Fibroblast of skin of scalp (primary cell): Measurements from ENCODE around the gene VRK2. TPM values are rescaled to one million over a fixed set of nuclear protein-coding genes. Genes with fewer than 3 reads are reported as not detected.

Experiments
- DNase-seq: peaks from one replicate; pipeline ENCODE4 v3.0.0-alpha.2; 2013
- polyA plus RNA-seq, 2 experiments: library from polyadenylated mRNA; unstranded; fragments of 120-200 nt; gene quantifications; one replicate each; pipeline ENCODE4 v1.2.1, GENCODE V29; 2013; ENCODE audit not compliant: insufficient read length in 2 of 2

The VRK2 gene
- polyA plus RNA-seq (2013, experiment 1 of 2; ENCODE audit: insufficient read length), result 12.7 TPM
- polyA plus RNA-seq (2013, experiment 2 of 2; ENCODE audit: insufficient read length), result 14.9 TPM

GRCh38 chr2:58046585-58047372 lies at the start of gene VRK2:
TSS of gene VRK2 (plus strand) at chr2:58046806. CDS start at chr2:58048832, 2,026 bp downstream.
- DNase-seq, result peak; percentile 89

GRCh38 chr2:58006256-58006951 lies 40.2 kb upstream of the VRK2 start:
- DNase-seq, result peak; percentile 41

- no peak for DNase-seq
These were observed 39.7 kb upstream of the VRK2 start for GRCh38 chr2:58006952-58007284.

- DNase-seq, result no peak
These were observed 36.0 kb upstream of the VRK2 start for GRCh38 chr2:58010599-58010998.

GRCh38 chr2:58019229-58019628 lies 27.4 kb upstream of the VRK2 start:
- no peak for DNase-seq

GRCh38 chr2:58025150-58025933 lies 21.3 kb upstream of the VRK2 start:
- no peak for DNase-seq

- DNase-seq, result no peak
These were observed 19.6 kb upstream of the VRK2 start for GRCh38 chr2:58027029-58027428.

GRCh38 chr2:58030771-58031170 lies 15.8 kb upstream of the VRK2 start:
- peak; percentile 14 for DNase-seq

- peak; percentile 30 for DNase-seq
These were observed 14.4 kb upstream of the VRK2 start for GRCh38 chr2:58032016-58032763.

- DNase-seq, result peak; percentile 1
These were observed 13.9 kb upstream of the VRK2 start for GRCh38 chr2:58032764-58033080.

GRCh38 chr2:58033530-58033929 lies 13.1 kb upstream of the VRK2 start:
- DNase-seq, result no peak

- no peak for DNase-seq
These were observed 11.3 kb upstream of the VRK2 start for GRCh38 chr2:58035352-58035751.

GRCh38 chr2:58039170-58039611 lies 7.4 kb upstream of the VRK2 start:
- peak; percentile 44 for DNase-seq

- DNase-seq, result peak; percentile 60
These were observed 4.1 kb upstream of the VRK2 start for GRCh38 chr2:58042486-58042970.

- DNase-seq, result no peak
These were observed 2.5 kb upstream of the VRK2 start for GRCh38 chr2:58044145-58044544.

- no peak for DNase-seq
These were observed 849 bp upstream of the VRK2 start for GRCh38 chr2:58045580-58046334.

- DNase-seq, result no peak
These were observed 346 bp upstream of the VRK2 start for GRCh38 chr2:58046335-58046584.

- DNase-seq, result no peak
These were observed 848 bp downstream of the VRK2 start for GRCh38 chr2:58047373-58047935.

- no peak for DNase-seq
These were observed 1.4 kb downstream of the VRK2 start for GRCh38 chr2:58047961-58048360.

- DNase-seq, result no peak
These were observed 4.8 kb downstream of the VRK2 start for GRCh38 chr2:58051445-58051844.

GRCh38 chr2:58052978-58053377 lies 6.4 kb downstream of the VRK2 start:
- no peak for DNase-seq

- DNase-seq, result no peak
These were observed 7.7 kb downstream of the VRK2 start for GRCh38 chr2:58054264-58054663.
